ENCODE data around the gene TLK2.

DNA sequence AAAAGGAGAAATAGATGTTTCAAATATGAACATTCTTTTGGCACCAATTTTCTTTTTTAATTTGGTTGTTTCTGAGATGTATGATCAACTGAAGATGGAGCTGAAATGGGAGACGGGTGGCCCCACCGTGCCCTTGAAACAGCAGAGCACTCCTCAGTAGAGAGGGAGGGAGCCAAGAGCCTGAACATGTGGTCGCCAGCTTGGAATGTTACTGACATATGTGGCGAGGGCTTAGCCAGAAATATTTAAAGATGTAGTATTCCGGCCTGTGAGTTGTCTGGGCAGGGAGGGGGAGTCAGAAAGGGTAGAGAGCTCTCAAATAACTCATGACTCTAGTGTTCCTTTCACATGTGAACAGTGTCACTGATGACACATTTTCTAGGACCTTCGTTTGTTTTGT, 135.5 kb downstream of the TLK2 start:
- TF ChIP-seq CTCF (IDR thresholded peaks at IDR 0.05), result no peak
- no peak for TF ChIP-seq POLR2A (IDR thresholded peaks at IDR 0.05)

Data from thyroid gland (tissue), 4 donors.